Measurements from ENCODE around the gene NDUFAF8. TPM values are rescaled to one million over a fixed set of nuclear protein-coding genes. Genes with fewer than 3 reads are reported as not detected.

NDUFAF8 gene
- total and polyA plus RNA-seq, 2 donors (not counting 1 experiment from before 2014, with no cell fraction given): 41.7 to 42.6 TPM

GRCh38 chr17:81222906-81223761 lies 16.0 kb upstream of the NDUFAF8 start, which contains the start of gene CEP131:
TSS of gene CEP131 (minus strand) at chr17:81222965. CDS start at chr17:81220056, 2,909 bp downstream.
- peaks cover 0 to 9% (median 0%) of the 10 kb centered on the region in 3 donors for H3K9me3 ChIP-seq (ENCODE audit: control extremely low read depth in 1 of 3, control insufficient read depth in 2 of 3, insufficient read depth in 1 of 3, low read length in 2 of 3)
- H3K9ac ChIP-seq (ENCODE audit: low read length): peak within 1 kb of the TSS; percentile 74
- peaks cover 9% of the 10 kb centered on the region for H4K20me1 ChIP-seq (ENCODE audit: control insufficient read depth, insufficient read depth, low read length, poor library complexity, severe bottlenecking)
- H3K27me3 Mint-ChIP-seq: no peaks in the 10 kb centered on the region
- peak within 1 kb of the TSS; percentile 95 for H2AFZ ChIP-seq (ENCODE audit: insufficient read depth, low read depth, low read length, poor library complexity, severe bottlenecking)
- peaks cover 0 to 10% of the 10 kb centered on the region in 2 experiments for H3K36me3 ChIP-seq (replicated peaks in 1 of 2; ENCODE audit: control extremely low read depth in 1 of 2, control insufficient read depth in 1 of 2, extremely low read depth in 1 of 2, insufficient read depth in 2 of 2, low read length in 1 of 2)
- intact Hi-C loops (cut with micrococcal nuclease): loop anchor here (1.0 to 5.0 kb wide), 5 partner anchors 16 to 1076 kb away; partner anchors contain the start of genes EIF4A3, FAAP100, NDUFAF8 and RNF213
- CTCF ChIA-PET: interaction anchor here (1.0 to 1.4 kb wide), 3 partner anchors 17 to 378 kb away, joined by 4 to 12 read pairs (median 4); partner anchors contain the start of genes NDUFAF8 and TEPSIN
- no peak for TF ChIP-seq EZH2 (IDR thresholded peaks at IDR 0.05; ENCODE audit: borderline replicate concordance, insufficient read depth, low read depth, low read length, poor library complexity, severe bottlenecking)
- no peak for TF ChIP-seq CTCF (IDR thresholded peaks at IDR 0.05)
- peak within 1 kb of the TSS; percentile 96 for H3K4me2 ChIP-seq (replicated peaks; ENCODE audit: low read depth, low read length, poor library complexity, severe bottlenecking)
- H3K4me3 Mint-ChIP-seq: peak within 1 kb of the TSS; percentile 91
- ATAC-seq (ENCODE audit: low read depth): peak; percentile 92
- peak within 1 kb of the TSS; percentile 87 for H3K27ac Mint-ChIP-seq
- peak within 1 kb of the TSS; percentile 11 to 76 (median 64) for H3K4me3 ChIP-seq (ENCODE audit: control extremely low read depth in 1 of 5, extremely low read depth in 1 of 5, insufficient read depth in 1 of 5, low read depth in 2 of 5, low read length in 4 of 5)
- peaks cover 17% of the 10 kb centered on the region for H3K79me2 ChIP-seq (ENCODE audit: control insufficient read depth, insufficient read depth, low read length)
- no peaks in the 10 kb centered on the region for H3K27me3 ChIP-seq (replicated peaks in 1 of 4; ENCODE audit: control extremely low read depth in 1 of 4, control insufficient read depth in 3 of 4, insufficient read depth in 4 of 4, low read length in 3 of 4)
- peaks cover 33% of the 10 kb centered on the region for H3K4me1 Mint-ChIP-seq
- DNase-seq: peak; percentile 98
- POLR2A ChIA-PET: interaction anchor here (0.6 to 1.3 kb wide), 7 partner anchors 16 to 988 kb away, joined by 3 to 18 read pairs (median 4); partner anchors contain the start of genes FAAP100, NDUFAF8, SLC38A10 and TEPSIN
- H3K4me1 ChIP-seq (ENCODE audit: control insufficient read depth in 2 of 2, insufficient read depth in 2 of 2, low read length in 2 of 2): peaks cover 25 to 35% of the 10 kb centered on the region in 2 donors
- WGBS (ENCODE audit: insufficient coverage): under 1% methylated on average over 70 of the region's 79 CpGs
- peak within 1 kb of the TSS; percentile 38 to 88 for H3K27ac ChIP-seq (ENCODE audit: low read length in 2 of 2)
- H3K9me3 Mint-ChIP-seq (ENCODE audit: insufficient read depth): no peaks in the 10 kb centered on the region

Data from B cell (primary cell).